ENCODE measurements around the gene SULT1C2. TPM values are rescaled to one million over a fixed set of nuclear protein-coding genes. Genes with fewer than 3 reads are reported as not detected.
"Not testable (repeated sequence)": the region's sequence is repeated elsewhere in the genome, so short reads cannot be mapped to it uniquely, and the experiment has no call there.

The SULT1C2 gene
- polyA plus RNA-seq, 1 donor from 2014 or later: not detected

GRCh38 chr2:108270768-108271506 is 17.8 kb upstream of the SULT1C2 start:
- peaks cover 0 to 1% (median 0%) of the 10 kb centered on the region in 3 donors for H3K4me1 Mint-ChIP-seq
- H3K4me3 Mint-ChIP-seq: no peak overlapping the region

GRCh38 chr2:108271691-108272253 is 16.9 kb upstream of the SULT1C2 start:
- Mint-ChIP-seq H3K27ac (no peak overlapping the region), H3K27me3 (peaks cover 4% of the 10 kb centered on the region), H3K36me3 (no peaks in the 10 kb centered on the region), H3K9me3 (no peaks in the 10 kb centered on the region), H3K4me1 (peaks cover 0 to 1% (median 0%) of the 10 kb centered on the region in 3 donors), H3K4me3 (peak overlapping the region in 1 of 4 donors; percentile 58)

More at GRCh38 chr2:108270768-108271506, 17.8 kb upstream of the SULT1C2 start:
- Mint-ChIP-seq H3K27ac (no peak overlapping the region), H3K27me3 (peaks cover 4% of the 10 kb centered on the region), H3K9me3 (no peaks in the 10 kb centered on the region), H3K36me3 (no peaks in the 10 kb centered on the region)

- H3K27ac Mint-ChIP-seq: no peak overlapping the region
- peaks cover 2% of the 10 kb centered on the region for H3K36me3 Mint-ChIP-seq
- peaks cover 1 to 6% (median 3%) of the 10 kb centered on the region in 3 donors for H3K9me3 Mint-ChIP-seq
- no peaks in the 10 kb centered on the region for H3K4me1 Mint-ChIP-seq
- H3K4me3 Mint-ChIP-seq: no peak overlapping the region
- H3K27me3 Mint-ChIP-seq: peaks cover 2% of the 10 kb centered on the region
These were observed 10.1 kb upstream of the SULT1C2 start for GRCh38 chr2:108278631-108279030.

- Mint-ChIP-seq H3K27ac (no peak overlapping the region), H3K4me1 (no peaks in the 10 kb centered on the region), H3K36me3 (peaks cover 2% of the 10 kb centered on the region), H3K9me3 (peaks cover 1 to 6% (median 3%) of the 10 kb centered on the region in 3 donors), H3K4me3 (no peak overlapping the region), H3K27me3 (peaks cover 2% of the 10 kb centered on the region)
These were observed 9.2 kb upstream of the SULT1C2 start for GRCh38 chr2:108279468-108279867.

DNA sequence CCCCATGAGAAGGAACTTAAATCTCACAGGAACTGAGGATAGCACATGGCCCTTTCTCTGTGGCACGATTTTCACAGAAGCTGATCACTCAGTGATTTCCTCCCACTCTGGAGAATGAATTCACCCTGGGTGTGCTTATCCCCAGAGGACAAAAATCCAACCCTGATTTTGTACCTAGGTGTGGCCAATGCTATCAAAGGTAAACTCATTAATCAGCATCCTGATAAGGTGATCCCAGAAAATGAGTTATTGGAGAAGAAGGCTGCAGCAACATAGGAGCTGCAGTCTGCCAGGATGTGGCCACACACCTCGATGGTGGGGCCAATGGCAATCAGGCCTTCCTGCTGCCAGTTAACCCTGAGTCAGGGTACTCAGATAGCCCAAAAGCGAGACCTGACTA is 8.2 kb upstream of the SULT1C2 start:
- peaks cover 2% of the 10 kb centered on the region for H3K27me3 Mint-ChIP-seq
- peaks cover 2% of the 10 kb centered on the region for H3K36me3 Mint-ChIP-seq
- no peak overlapping the region for H3K27ac Mint-ChIP-seq
- H3K4me1 Mint-ChIP-seq: no peaks in the 10 kb centered on the region
- no peak overlapping the region for H3K4me3 Mint-ChIP-seq
- peaks cover 1 to 12% (median 7%) of the 10 kb centered on the region in 3 donors for H3K9me3 Mint-ChIP-seq

DNA sequence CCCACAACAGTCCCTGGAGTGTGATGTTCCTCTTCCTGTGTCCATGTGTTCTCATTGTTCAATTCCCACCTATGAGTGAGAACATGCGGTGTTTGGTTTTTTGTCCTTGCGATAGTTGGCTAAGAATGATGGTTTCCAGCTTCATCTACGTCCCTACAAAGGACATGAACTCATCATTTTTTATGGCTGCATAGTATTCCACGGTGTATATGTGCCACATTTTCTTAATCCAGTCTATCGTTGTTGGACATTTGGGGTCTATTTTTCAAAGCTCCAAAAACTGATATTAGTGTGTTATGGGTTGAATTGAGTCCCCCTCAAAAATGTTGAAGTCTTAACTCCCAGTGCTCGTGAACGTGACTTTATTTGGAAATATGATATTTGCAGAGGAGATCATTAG is 4.1 kb upstream of the SULT1C2 start:
- not testable (repeated sequence) for H3K4me1 Mint-ChIP-seq, H3K36me3 Mint-ChIP-seq, H3K27ac Mint-ChIP-seq, H3K27me3 Mint-ChIP-seq, H3K4me3 Mint-ChIP-seq
- peaks cover 1 to 12% (median 8%) of the 10 kb centered on the region in 3 donors for H3K9me3 Mint-ChIP-seq

DNA sequence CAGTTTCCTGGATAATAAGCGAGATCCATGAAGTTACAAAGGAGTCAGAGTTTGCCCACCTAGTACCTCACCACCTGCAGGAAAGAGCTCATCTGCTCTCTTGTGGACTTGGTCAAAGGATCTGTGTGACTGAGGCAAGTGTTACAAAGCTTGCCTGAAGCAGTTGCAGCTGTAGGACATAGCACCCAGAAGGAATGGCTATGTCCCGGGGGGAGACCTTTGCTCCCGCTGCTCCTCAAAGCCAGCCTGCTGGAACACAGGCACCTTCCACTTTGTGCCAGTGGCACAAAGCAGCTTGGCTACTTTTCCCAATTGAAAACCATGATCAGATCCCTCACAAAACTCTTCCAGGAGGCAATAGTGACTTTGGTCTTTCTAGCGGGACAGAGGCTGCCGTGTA is 3.1 kb upstream of the SULT1C2 start:
- H3K36me3 Mint-ChIP-seq: peaks cover 4% of the 10 kb centered on the region
- no peak overlapping the region for H3K4me3 Mint-ChIP-seq
- H3K9me3 Mint-ChIP-seq: peaks cover 0 to 12% (median 8%) of the 10 kb centered on the region in 3 donors
- peaks cover 4% of the 10 kb centered on the region for H3K27me3 Mint-ChIP-seq
- no peaks in the 10 kb centered on the region for H3K4me1 Mint-ChIP-seq
- no peak overlapping the region for H3K27ac Mint-ChIP-seq

DNA sequence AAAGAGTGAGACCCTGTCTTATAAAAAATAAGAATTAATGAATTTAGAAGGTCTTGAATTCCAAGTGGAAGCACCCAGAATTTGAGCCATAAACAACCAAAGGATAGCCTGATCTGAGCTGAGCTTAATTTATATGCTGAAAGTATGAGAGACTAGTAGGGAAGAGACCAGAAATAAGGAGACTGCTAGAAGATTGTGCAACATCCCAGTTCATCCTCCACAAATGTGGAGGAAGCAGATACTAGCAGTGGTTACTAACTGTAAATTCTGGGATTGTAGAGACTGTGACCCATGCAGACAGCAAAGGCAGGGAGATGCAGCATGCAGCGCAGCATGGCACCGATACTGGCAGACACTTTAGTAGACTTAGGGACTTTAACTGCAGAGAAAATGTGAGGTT is 1.5 kb upstream of the SULT1C2 start:
- Mint-ChIP-seq H3K27me3 (peaks cover 4% of the 10 kb centered on the region), H3K27ac (no peak overlapping the region), H3K36me3 (peaks cover 4% of the 10 kb centered on the region), H3K4me3 (no peak overlapping the region), H3K9me3 (peaks cover 0 to 16% (median 8%) of the 10 kb centered on the region in 3 donors), H3K4me1 (no peaks in the 10 kb centered on the region)

DNA sequence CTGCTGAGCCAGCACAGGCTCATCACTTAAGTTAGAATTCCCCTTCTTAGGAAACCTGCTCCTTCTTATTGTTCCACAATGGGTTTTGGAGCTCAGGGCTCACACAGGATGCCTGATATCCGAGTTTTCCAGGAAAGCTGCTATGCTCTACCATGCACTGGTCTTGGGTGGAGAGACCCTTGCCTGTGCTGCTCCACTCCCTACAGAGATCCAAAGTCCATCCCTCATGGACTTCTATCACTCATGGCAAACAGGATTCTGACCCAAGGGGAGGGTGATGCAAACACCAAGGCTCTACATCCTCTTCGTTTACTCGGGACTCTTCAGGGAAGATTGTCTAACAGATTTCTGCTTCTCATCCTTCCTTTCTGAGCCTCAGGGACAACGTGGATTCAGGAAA is 5.2 kb downstream of the SULT1C2 start:
- Mint-ChIP-seq H3K4me1 (no peaks in the 10 kb centered on the region), H3K27ac (no peak overlapping the region), H3K36me3 (no peaks in the 10 kb centered on the region), H3K27me3 (peaks cover 4% of the 10 kb centered on the region), H3K9me3 (peaks cover 0 to 4% (median 2%) of the 10 kb centered on the region in 3 donors), H3K4me3 (no peak overlapping the region)

DNA sequence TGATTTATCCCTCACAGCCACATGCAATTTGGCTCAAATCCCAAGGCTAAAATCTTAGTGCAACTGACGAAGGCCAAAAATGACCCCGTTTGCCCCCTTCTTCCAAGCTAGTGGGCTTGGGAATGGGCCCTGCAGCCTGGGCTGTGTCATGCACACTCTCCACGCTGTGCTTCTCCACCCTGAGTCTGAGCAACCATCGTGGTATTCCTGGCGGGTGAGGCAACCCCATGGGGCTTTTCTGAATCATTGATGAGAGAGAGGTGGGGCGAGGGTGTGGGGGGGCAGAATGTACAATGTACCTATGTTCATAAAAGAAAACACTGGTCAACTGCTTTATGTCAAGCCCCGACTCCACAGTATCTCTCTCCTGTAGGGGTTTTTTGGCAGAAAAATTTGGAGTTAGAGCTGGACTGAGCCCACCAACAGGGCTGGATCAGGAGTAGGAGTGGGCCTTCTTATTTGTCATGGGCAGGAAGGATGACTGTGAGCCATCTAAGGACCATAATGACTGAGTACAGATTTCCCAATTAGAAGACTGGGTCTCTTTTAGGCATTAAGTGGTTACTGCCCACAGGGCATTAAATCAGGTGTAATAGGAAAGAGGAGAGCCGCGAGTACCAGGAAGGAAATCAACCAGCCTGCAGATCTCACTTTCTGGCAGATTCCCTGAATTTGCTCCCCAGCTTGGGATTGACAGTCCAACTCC is 8.9 kb downstream of the SULT1C2 start:
- H3K27me3 Mint-ChIP-seq: peaks cover 2% of the 10 kb centered on the region
- no peaks in the 10 kb centered on the region for H3K9me3 Mint-ChIP-seq
- H3K4me1 Mint-ChIP-seq: peaks cover 0 to 2% (median 0%) of the 10 kb centered on the region in 3 donors
- no peak overlapping the region for H3K4me3 Mint-ChIP-seq
- no peak overlapping the region for H3K27ac Mint-ChIP-seq
- no peaks in the 10 kb centered on the region for H3K36me3 Mint-ChIP-seq

DNA sequence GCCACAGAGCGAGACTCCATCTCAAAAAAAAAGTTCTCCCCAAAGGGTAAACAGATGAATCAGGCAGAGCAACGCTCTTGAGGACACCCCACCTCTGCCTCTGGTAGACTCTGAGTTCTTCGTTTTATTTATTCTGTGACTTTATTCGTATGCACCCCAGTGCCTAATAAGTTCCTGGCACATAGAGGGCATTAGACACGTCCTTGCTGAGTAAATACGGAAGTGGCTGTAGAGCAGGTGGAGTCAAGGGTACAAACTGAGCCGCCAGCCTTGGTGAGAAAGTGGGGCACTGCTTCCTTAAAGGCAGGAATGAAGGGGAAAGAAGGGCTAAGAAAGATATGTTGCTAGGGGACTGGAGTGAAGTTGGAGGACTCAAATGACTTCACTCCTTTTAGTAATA is 12.9 kb downstream of the SULT1C2 start:
- Mint-ChIP-seq H3K27ac (no peak overlapping the region), H3K4me3 (no peak overlapping the region), H3K9me3 (peaks cover 0 to 2% (median 0%) of the 10 kb centered on the region in 3 donors), H3K4me1 (peaks cover 0 to 2% (median 0%) of the 10 kb centered on the region in 3 donors), H3K36me3 (no peaks in the 10 kb centered on the region), H3K27me3 (peaks cover 2% of the 10 kb centered on the region)

- Mint-ChIP-seq H3K9me3 (peaks cover 0 to 5% (median 0%) of the 10 kb centered on the region in 3 donors), H3K27me3 (no peaks in the 10 kb centered on the region), H3K36me3 (no peaks in the 10 kb centered on the region), H3K27ac (no peak overlapping the region), H3K4me1 (peaks cover 0 to 2% (median 0%) of the 10 kb centered on the region in 3 donors), H3K4me3 (no peak overlapping the region)
These were observed 16.3 kb downstream of the SULT1C2 start for GRCh38 chr2:108304975-108305374.

DNA sequence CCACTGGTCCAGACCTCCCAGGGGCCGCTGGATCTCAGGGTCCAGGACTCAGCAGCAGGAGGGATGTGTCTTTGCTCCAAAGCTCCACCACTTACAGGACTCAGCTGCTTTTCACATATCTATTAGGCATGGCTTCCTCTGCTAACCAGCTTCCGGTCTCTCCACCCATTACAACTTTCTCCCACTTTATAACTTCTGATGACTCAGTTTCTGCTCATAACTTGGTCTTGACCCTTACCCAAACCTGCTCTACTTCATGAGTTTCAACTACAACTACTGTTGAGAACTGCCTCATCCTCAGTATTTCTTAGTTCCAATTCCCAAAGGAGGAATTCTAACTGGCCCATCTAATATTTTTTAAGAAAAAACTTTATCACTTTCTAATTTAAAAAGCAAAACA is 17.2 kb downstream of the SULT1C2 start:
- Mint-ChIP-seq H3K9me3 (peaks cover 0 to 5% (median 0%) of the 10 kb centered on the region in 3 donors), H3K4me3 (no peak overlapping the region)

DNA sequence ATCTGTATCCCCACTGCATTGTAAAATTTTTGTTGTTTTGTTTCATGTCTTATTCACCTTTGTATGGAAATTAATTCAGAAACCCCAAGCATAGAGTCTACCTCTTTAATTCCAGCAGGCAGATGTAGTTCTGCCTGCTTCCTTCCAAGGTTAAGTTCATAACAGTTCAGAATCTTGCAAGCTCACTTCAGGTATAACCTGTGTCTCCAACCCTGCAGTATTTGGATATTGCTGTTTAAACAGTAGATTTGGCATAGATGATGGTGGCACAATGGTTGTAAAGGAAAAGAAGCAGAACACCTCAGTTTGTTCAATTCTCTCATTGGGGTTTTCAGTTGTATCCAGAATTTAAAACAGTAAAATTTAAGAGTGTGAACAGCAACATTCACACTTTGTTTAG is 21.2 kb downstream of the SULT1C2 start:
- no peak overlapping the region for H3K4me3 Mint-ChIP-seq
- H3K36me3 Mint-ChIP-seq: peaks cover 5% of the 10 kb centered on the region
- peaks cover 0 to 4% (median 0%) of the 10 kb centered on the region in 3 donors for H3K9me3 Mint-ChIP-seq
- peaks cover 1% of the 10 kb centered on the region for H3K27me3 Mint-ChIP-seq
- H3K4me1 Mint-ChIP-seq: peaks cover 0 to 2% (median 0%) of the 10 kb centered on the region in 3 donors
- no peak overlapping the region for H3K27ac Mint-ChIP-seq

More for the DNA sequence above, 17.2 kb downstream of the SULT1C2 start:
- no peak overlapping the region for H3K27ac Mint-ChIP-seq
- H3K27me3 Mint-ChIP-seq: no peaks in the 10 kb centered on the region
- no peaks in the 10 kb centered on the region for H3K36me3 Mint-ChIP-seq
- H3K4me1 Mint-ChIP-seq: peaks cover 0 to 2% (median 0%) of the 10 kb centered on the region in 3 donors

DNA sequence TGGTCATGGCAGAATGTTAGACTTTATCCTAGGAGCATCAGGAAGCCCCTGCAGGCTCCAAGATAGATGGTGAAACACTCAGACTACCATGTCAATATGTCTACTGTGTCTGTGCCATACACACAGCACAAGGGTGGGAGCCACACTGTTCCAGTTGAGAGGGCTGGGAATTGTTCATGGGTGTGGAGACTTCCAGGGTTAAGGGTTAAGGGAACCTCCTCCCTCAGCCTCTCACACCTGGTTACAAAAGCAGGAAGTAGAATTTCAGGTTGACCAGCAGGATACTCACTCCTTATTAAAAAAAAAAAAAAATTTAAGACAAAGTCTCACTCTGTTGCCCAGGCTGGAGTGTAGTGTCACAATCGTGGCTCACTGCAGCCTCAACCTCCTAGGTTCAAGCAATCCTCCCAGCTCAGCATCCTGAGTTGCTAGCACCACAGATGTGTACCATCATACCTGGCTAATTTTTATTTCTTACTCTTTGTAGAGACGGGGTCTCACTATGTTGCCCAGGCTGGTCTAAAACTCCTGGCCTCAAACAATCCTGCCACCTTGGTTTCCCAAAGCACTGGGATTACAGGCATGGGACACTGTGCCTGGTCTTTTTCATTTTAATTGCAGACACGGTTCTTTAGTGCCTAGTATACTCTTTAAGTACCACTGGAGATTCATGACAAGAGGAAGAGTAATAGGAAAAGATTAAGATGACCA is 26.0 kb downstream of the SULT1C2 start:
- H3K9me3 Mint-ChIP-seq: peaks cover 0 to 2% (median 0%) of the 10 kb centered on the region in 3 donors
- H3K27ac Mint-ChIP-seq: no peak overlapping the region
- peaks cover 0 to 2% (median 0%) of the 10 kb centered on the region in 3 donors for H3K4me1 Mint-ChIP-seq
- peaks cover 1% of the 10 kb centered on the region for H3K27me3 Mint-ChIP-seq
- peaks cover 5% of the 10 kb centered on the region for H3K36me3 Mint-ChIP-seq
- no peak overlapping the region for H3K4me3 Mint-ChIP-seq
